Stimulated activated CD8-positive, alpha-beta memory T cell treated with anti-CD3 and anti-CD28 coated beads, Interleukin-7, amount 100 ng/mL, for 1 hour (primary cell): ENCODE measurements around the gene ITFG1.
"Not testable (repeated sequence)": the region's sequence is repeated elsewhere in the genome, so short reads cannot be mapped to it uniquely, and the experiment has no call there.

ENCODE experiments used
- DNase-seq, 2 donors: peaks; one replicate each; pipeline ENCODE4 v3.0.0-alpha.2; 2020; ENCODE audit warnings: low read depth in 2 of 2

ITFG1 gene

DNA sequence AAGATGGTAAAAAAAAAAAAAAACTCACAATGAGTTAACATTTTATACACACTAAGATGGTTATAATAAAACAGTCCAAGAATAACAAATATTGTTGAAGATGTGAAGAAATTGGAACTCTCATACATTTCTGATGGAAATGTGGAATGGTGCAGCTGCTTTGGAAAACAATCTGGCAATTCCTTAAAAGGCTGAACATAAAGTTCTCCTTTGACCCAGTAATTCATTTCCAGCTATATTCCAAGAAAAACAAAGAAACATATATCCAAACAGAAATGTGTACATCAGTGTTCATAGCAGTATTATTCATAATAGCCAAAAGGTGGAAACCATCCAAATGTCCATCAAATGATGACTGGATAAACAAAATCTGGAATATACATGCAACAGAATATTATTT, 219.8 kb downstream of the ITFG1 start:
- no peak for DNase-seq

DNA sequence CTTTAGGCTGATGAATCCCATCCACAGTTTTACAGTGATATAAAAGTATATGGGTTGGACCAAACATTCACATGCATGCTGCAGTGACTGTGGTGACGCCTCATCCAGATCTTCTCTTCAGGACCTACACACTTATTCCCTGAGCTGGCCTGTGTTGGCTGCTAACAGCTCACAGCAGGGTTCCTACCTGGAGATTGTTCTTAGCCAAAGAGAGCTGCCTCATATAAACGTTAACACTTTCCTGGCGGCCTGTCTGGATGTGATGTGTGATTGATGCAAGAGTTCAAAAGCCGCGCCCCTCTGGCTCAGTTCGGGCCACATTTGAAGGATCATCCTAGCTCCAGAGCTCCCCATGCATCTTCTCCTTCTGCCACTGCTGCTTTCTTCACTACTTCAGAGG, 224.1 kb downstream of the ITFG1 start:
- no peak for DNase-seq

- no peak for DNase-seq
Observed at GRCh38 chr16:47230296-47230695, 230.6 kb downstream of the ITFG1 start.

GRCh38 chr16:47229053-47230050, 231.5 kb downstream of the ITFG1 start:
- DNase-seq: no peak

- DNase-seq: no peak
Observed at GRCh38 chr16:47228241-47228640, 232.6 kb downstream of the ITFG1 start.

GRCh38 chr16:47213761-47214440, 247.0 kb downstream of the ITFG1 start:
- no peak for DNase-seq

DNA sequence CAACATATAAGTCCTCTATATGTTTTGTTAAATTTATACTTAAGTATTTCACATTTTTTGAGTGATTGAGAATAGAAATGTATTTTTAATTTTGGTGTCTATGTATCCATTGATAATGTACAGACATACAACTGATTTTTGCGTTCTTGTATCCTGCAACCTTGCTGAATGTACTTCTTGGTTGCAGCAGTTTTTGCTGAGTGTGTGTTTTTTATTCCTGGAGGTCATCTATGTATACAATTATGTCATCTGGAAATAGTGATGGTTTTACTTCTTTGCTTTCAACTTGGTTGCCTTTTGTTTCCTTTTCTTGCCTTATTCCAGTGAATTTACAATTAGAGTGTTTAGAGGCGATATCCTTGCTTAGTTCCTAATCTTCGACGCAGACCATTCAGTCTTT, 249.6 kb downstream of the ITFG1 start:
- no peak for DNase-seq

GRCh38 chr16:47204736-47205504, 255.9 kb downstream of the ITFG1 start:
- DNase-seq: no peak

- not testable (repeated sequence) for DNase-seq
Observed at GRCh38 chr16:47203433-47203832, 257.4 kb downstream of the ITFG1 start.

- no peak for DNase-seq
Observed at GRCh38 chr16:47198180-47198575, 262.7 kb downstream of the ITFG1 start.

DNA sequence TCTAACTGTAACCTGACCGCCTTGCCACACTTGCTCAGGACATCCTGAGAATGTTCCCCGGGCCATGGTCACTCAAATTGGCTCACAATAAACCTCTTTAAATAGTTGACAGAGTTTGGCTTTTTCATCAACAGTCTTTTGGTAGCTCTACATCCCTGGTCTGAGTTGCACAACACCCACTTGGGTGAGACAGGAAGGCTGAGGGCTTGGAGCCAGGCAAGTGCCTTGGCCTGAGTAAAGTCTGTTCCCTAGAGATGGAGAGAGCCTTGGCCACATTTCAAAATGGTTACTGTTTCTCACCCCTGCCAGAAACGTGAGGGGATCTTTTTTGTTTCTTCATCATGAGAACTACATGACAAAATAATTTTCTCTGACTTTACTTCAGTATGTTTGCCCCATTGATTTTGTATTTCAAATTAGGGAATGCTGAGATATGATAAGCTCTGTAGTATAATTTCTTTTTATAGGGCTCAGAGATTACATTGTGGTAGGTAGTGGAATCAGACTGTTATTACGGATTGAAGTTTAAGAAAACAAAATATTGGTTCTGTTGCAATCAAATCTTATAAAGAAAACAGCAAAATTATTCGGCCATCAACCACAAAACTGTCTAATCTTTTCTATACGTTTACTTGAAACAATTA, 263.2 kb downstream of the ITFG1 start:
- DNase-seq: no peak

DNA sequence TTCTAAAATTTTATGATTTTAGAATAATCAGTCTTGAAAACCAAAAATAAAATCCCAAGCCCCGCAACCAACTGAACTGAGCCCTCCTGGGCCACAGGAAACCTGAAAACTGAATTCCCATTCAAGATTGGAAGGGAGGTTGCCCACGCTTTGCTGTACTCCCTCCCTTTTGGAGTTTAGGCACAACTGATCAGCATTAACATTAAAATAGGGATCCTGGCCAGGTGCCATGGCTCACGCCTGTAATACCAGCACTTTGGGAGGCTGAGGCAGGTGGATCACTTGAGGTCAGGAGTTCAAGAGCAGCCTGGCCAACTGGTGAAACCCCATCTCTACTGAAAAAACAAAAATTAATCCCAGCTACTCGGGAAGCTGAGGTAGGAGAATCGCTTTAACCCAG, 264.4 kb downstream of the ITFG1 start:
- no peak for DNase-seq

DNA sequence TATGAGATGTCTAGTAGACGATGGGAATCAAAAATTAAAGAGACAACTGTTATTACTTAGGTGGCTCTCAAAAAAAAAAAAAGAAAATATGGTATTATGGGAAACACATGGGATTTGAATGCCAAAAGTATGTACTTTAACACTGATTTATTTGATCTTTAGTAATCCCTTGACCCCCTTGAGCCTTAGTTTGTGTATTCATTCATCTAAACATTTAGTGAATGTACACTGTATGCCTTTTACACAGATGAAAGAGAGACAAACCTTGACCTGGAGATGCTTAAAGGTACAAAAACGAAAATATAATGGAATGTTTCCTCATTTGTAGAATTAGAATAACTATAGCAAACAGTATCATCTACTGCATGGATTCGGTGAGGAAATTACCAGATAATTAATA, 278.5 kb downstream of the ITFG1 start:
- DNase-seq: no peak

DNA sequence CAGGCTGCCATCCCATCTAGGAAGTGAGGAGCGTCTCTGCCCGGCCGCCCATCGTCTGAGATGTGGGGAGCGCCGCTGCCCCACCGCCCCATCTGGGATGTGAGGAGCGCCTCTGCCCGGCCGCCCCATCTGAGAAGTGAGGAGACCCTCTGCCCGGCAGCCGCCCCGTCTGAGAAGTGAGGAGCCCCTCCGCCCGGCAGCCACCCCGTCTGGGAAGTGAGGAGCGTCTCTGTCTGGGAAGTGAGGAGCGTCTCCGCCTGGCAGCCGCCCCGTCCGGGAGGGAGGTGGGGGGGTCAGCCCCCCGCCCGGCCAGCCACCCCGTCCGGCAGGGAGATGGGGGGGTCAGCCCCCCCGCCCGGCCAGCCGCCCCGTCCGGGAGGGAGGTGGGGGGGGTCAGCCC, 279.8 kb downstream of the ITFG1 start:
- DNase-seq: not testable (repeated sequence)

GRCh38 chr16:47180073-47180472, 280.8 kb downstream of the ITFG1 start:
- no peak for DNase-seq

DNA sequence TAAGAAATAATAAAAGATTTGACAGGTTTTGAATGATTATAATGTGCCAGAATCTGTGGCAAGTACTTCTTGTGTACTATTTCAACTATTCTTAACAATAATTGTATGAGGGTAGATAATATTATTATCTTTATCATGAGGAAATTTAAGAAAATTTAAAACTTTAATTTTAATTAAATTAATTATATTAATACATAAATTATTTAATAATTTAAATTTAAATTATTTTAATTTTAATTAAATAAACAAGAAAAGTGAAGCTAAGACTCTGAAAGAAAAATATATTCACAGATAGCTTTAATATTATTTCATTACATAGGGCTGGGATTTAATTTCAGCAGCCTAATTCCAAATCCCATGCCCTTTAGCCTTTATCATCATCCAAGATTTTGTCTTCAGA, 285.7 kb downstream of the ITFG1 start:
- DNase-seq: no peak

DNA sequence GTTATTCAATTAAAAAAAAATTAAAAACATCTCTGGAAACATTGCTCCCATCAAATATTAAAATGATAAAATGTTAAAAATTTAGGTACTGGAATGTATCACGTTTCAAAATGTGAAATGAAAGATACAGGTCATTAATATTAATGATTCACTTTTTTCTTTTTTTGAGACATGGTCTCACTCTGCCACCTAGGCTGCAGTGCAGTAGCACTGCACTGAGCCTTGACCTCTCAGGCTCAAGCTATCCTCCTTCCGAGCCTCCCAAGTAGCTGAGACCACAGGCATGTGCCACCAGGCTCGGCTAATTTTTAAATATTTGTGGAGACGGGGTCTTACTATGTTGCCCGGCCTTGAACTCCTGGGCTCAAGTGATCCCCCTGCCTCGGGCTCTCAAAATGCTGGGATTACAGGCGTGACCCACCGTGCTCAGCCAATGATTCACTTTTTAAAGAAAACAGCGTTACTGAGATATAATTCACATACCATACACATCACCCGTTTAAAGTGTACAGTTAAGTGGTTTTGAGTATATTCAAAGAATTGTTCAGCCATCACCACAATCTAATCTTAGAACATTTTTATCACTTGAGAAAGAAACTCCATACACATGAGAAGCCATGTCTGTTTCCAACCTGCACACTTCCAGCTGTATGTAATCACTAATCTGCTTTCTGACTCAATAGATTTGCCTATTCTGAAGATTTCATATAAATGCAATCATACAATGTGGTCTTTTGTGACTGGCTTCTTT, 298.0 kb downstream of the ITFG1 start:
- no peak for DNase-seq

DNA sequence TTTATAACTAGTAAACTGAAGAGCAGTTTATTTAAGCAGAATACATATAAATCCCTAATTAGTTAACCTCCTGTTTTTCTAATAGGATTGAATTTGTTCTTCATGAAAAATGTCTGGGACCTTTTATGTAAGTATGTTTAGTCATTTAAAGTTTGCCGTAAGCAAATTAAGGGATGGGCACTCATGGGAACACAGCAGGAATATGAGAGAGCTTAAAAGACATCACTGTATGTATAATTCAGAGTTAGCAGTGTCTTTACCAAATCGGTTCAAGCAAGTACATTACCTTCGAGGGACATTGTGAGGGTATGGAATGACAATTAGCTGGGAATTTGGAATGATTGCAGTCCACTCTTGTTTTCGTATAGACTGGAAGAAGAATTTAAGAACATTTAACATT, 299.4 kb downstream of the ITFG1 start:
- no peak for DNase-seq

DNA sequence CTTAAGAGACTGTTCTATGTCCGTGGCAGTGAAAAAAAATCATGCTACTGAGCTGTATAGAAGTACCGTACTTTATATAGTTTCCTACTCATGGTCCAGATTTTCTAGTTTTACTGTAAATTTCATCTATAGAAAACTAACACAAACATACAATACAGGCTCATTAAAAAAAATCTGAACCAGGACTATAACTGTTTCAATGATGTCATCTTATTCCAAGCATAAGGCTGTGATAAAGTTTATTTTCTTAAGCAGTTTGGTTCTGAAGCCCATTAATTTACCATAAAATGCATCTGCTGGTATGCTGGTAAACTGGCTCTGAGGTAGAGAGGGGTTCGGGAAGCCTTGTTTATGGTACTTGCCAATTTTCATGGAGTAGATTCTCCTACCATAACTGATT, 300.4 kb downstream of the ITFG1 start:
- DNase-seq: no peak

- no peak for DNase-seq
Observed at GRCh38 chr16:47158992-47159391, 301.9 kb downstream of the ITFG1 start.

DNA sequence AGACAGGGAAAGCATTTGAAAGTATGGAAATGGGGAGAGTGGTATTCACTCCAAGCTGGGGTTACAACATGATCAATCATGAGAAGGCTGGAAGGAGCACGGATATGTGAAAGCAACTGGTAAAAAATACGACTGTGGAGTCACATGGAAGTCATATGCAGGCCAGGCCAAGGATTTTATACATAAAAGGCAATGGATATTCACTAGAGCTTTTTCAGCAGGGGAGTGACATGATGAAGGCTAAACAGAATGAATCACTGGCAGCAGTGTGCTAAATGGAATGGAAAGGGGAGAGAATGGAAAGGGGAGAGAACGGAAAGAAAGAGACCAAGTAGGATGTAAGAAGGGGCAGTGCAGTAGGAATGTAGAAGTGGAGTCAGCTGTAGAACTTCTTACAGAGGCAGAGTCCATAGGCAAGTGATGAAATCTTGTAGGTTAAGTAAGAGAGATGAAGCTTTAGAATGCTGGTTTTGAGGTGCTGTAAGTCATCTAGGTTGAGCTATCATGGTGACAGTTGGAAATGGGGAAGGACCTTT, 304.1 kb downstream of the ITFG1 start:
- no peak for DNase-seq
